Colonic mucosa (tissue), 4 donors: Measurements from ENCODE around the gene ELFN2. TPM values are rescaled to one million over a fixed set of nuclear protein-coding genes. Genes with fewer than 3 reads are reported as not detected.
"Not testable (repeated sequence)": the region's sequence is repeated elsewhere in the genome, so short reads cannot be mapped to it uniquely, and the experiment has no call there.

Experiments
- DNase-seq: peaks from one replicate; pipeline ENCODE4 v3.0.0-alpha.2; 2020
- H3K27ac ChIP-seq: fragments of 200-600 bp; one replicate; pipeline ENCODE4 v1.8.0; 2021
- H3K27me3 ChIP-seq: fragments of 200-600 bp; one replicate; pipeline ENCODE4 v1.8.0; 2021
- H3K36me3 ChIP-seq: fragments of 200-600 bp; one replicate; pipeline ENCODE4 v1.8.0; 2021
- H3K4me1 ChIP-seq: fragments of 200-600 bp; one replicate; pipeline ENCODE4 v1.8.0; 2021; ENCODE audit warnings: mild to moderate bottlenecking
- H3K4me3 ChIP-seq: fragments of 200-600 bp; one replicate; pipeline ENCODE4 v1.8.0; 2021
- H3K9ac ChIP-seq, 2 donors: one replicate each; pipeline ENCODE4 v1.7.0; 2013; ENCODE audit warnings: control low read depth in 2 of 2, low read depth in 2 of 2, low read length in 2 of 2
- H3K9me3 ChIP-seq: fragments of 200-600 bp; one replicate; pipeline ENCODE4 v1.8.0; 2021
- intact Hi-C: fragments of 100-400 bp; cut with DNase I; formaldehyde crosslinking; loops from one replicate; pipeline ENCODE4 v1.14.1; 2022
- total RNA-seq, 2 donors: library from RNA; stranded (reverse); fragmentation: NEBNext Ultra II Directional in 1 of 2; extraction: Animal tissue kit (Norgen Biotek cat#: 25700) in 1 of 2; gene quantifications; one replicate each; pipeline ENCODE4 v1.2.1, GENCODE V29; 2021
- TF ChIP-seq, protein P1 (sequence below): fragments of 200-600 bp; IDR thresholded peaks from one replicate; pipeline ENCODE4 v1.8.0; 2022; ENCODE audit warnings: antibody characterized with exemption, mild to moderate bottlenecking
- donor health status: healthy.
- donor health status: DM: no; HTN: no; CAD: no.
- donor health status: DM: no; HTN: no; CAD: no.

The ELFN2 gene
- total RNA-seq, 2 donors from 2014 or later, result 0.07 to 0.21 TPM

DNA sequence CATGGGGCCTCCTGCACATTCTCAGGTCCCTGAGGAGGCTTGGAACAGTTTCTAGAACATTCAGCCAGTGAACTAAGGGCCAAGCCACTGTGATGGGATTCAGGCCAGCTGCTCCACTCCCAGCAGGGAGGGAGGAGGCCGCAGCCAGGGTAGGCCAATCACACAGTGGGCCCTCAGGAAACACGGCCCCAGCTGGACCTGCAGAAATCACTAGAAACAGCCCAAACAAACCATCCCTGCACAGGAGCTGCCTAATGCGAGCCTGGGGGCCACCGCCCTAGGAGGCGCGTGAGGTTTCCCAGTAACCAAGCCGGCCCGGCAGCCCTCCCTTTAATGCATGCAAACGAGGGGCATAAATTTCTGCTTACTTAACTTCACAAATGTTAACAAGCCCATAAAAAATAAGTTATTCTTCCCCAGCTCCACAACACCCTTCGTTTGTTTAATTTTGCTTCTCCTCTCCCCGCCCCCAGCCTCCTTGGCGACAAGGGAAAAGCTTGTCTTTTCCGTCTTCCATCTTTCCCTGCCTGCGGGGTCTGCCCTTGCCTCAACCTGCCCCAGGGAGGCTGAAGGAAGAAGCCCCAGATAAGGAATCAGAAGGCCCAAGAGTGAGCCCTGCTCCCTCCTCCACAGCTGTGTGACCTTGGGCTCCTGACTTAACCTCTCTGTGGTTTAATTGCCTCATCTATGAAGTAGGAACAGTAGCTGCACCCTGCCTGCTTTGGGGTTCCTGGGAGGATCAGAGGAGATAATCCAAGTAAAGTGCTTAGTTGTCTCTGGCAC, 25.7 kb downstream of the ELFN2 start:
- H3K27ac ChIP-seq, result no peak overlapping the region
- no peak overlapping the region for H3K4me3 ChIP-seq
- no peaks in the 10 kb centered on the region for H3K9me3 ChIP-seq
- DNase-seq, result peak; percentile 24
- intact Hi-C loops, result no loop called here
- H3K4me1 ChIP-seq, result no peaks in the 10 kb centered on the region
- TF ChIP-seq, protein P1, sequence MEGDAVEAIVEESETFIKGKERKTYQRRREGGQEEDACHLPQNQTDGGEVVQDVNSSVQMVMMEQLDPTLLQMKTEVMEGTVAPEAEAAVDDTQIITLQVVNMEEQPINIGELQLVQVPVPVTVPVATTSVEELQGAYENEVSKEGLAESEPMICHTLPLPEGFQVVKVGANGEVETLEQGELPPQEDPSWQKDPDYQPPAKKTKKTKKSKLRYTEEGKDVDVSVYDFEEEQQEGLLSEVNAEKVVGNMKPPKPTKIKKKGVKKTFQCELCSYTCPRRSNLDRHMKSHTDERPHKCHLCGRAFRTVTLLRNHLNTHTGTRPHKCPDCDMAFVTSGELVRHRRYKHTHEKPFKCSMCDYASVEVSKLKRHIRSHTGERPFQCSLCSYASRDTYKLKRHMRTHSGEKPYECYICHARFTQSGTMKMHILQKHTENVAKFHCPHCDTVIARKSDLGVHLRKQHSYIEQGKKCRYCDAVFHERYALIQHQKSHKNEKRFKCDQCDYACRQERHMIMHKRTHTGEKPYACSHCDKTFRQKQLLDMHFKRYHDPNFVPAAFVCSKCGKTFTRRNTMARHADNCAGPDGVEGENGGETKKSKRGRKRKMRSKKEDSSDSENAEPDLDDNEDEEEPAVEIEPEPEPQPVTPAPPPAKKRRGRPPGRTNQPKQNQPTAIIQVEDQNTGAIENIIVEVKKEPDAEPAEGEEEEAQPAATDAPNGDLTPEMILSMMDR, result no peak
- H3K36me3 ChIP-seq, result no peaks in the 10 kb centered on the region
- no peak overlapping the region for H3K9ac ChIP-seq
- no peaks in the 10 kb centered on the region for H3K27me3 ChIP-seq

DNA sequence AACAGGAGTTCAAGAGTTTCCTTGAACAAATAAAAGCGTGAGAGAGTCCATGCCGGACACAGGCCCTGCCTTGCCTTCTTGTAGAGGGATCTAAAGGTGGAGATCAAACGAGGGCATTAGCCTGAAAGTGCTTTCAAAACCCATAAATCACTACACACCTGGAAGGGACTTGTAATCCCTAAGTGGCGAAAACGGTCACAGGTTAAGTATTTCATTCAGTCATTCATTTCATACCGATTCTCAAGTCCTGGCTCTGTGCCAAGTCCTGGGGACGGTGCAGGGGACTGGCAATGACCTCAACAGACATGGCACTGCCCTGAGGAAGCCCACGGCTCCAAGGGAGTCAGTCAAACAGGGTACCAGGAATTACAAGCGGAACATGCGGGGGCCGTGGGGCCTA, 26.6 kb downstream of the ELFN2 start:
- TF ChIP-seq, protein P1, result no peak
- H3K9ac ChIP-seq, result no peak overlapping the region
- DNase-seq, result no peak
- H3K27ac ChIP-seq, result no peak overlapping the region
- intact Hi-C loops, result no loop called here
- H3K9me3 ChIP-seq, result no peaks in the 10 kb centered on the region
- H3K27me3 ChIP-seq, result no peaks in the 10 kb centered on the region
- H3K4me1 ChIP-seq, result no peaks in the 10 kb centered on the region
- H3K36me3 ChIP-seq, result no peaks in the 10 kb centered on the region
- no peak overlapping the region for H3K4me3 ChIP-seq

DNA sequence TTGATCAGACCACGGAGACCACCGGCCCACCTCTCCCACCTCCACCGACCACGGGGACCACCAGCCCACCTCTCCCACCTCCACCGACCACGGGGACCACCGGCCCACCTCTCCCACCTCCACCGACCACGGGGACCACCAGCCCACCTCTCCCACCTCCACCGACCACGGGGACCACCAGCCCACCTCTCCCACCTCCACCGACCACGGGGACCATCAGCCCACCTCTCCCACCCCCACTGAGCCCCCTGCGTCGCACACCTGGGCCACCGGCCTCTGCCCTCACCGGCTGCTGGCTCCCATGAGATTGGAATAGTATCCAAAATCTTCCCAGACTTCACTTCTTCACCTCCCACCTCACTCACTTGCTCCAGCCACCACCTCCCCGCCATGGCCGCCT, 27.8 kb downstream of the ELFN2 start:
- H3K27ac ChIP-seq, H3K4me1 ChIP-seq, H3K4me3 ChIP-seq, H3K9ac ChIP-seq, H3K27me3 ChIP-seq, H3K9me3 ChIP-seq, H3K36me3 ChIP-seq, intact Hi-C loops, DNase-seq: not testable (repeated sequence)

DNA sequence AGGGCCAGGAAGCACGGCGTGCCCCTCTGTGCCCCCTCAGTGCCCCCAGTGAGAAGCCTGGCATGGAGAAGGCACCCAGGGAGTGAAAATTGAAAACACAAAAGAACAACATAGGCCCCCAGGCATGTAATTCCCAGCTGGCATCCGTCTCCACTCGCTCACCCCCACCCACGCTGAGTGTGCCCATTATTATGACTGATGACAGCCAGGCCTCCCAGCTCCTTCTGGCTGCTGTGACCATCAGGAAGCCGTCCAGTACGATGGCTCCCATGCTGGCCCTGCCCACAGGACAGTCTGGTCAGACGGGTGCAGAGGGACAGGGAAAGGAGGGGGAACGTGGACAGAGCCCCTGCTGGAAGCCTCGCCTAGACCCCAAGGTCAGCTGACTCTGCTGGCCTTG, 30.1 kb downstream of the ELFN2 start:
- Histone ChIP-seq H3K9ac (no peak overlapping the region), H3K27me3 (no peaks in the 10 kb centered on the region), H3K4me1 (no peaks in the 10 kb centered on the region), H3K9me3 (no peaks in the 10 kb centered on the region), H3K36me3 (no peaks in the 10 kb centered on the region), H3K4me3 (no peak overlapping the region), H3K27ac (no peak overlapping the region)
- intact Hi-C loops, result no loop called here
- TF ChIP-seq, protein P1, result no peak
- no peak for DNase-seq

DNA sequence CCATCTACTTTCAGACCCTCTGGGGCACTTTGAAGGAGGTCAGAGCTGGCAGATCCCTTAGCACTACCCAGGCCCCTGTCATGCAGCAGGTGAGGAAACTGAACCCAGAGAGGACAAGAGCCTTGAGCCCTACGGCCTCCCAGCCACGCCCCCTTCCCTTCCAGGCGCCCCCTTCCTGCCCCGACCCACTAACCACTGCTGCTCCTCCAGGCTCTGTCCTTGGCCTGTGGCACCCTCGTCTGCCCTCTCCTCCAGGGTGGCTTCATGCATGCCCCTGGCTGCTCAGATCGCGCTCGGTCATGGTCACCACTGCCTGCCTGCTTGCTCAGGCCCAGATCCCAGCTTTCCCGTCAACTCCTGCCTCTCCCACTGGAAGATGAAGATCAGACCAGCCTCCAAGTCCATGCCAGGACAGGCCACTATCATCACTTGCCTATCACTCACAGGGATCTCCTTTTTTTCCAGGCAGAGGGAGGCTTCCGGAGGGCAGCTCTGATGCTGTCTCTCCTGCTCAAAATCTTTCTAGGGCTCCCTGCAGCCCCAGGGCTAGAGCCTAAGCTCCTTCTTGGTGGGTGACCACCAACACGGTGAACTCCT, 30.7 kb downstream of the ELFN2 start:
- no peaks in the 10 kb centered on the region for H3K36me3 ChIP-seq
- intact Hi-C loops, result no loop called here
- no peak for DNase-seq
- H3K27me3 ChIP-seq, result no peaks in the 10 kb centered on the region
- TF ChIP-seq, protein P1, result no peak
- H3K9ac ChIP-seq, result no peak overlapping the region
- H3K4me3 ChIP-seq, result no peak overlapping the region
- no peaks in the 10 kb centered on the region for H3K9me3 ChIP-seq
- no peaks in the 10 kb centered on the region for H3K4me1 ChIP-seq
- no peak overlapping the region for H3K27ac ChIP-seq

DNA sequence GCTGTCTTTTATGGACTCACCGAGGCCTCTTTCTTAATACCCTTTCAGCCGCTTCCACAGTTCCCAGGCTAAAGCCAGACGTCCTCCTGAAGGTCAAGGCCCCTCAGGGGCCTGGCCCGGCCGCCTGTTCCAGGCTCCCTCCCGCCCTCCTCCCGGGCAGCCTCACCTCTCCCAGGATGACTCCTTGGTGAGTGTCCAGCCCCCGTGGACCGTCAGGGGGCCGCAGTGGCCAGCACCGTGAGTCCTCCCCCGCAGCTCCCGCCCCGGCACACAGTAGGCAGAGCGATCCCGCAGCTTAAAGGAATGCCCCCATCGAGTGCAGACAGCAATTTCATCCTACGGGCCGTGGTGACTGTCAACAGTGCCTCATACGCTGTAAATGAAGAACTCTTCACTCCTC, 32.9 kb downstream of the ELFN2 start:
- no peaks in the 10 kb centered on the region for H3K36me3 ChIP-seq
- TF ChIP-seq, protein P1, result no peak
- no peak for DNase-seq
- H3K4me3 ChIP-seq, result no peak overlapping the region
- no peak overlapping the region for H3K27ac ChIP-seq
- no peaks in the 10 kb centered on the region for H3K27me3 ChIP-seq
- no peaks in the 10 kb centered on the region for H3K9me3 ChIP-seq
- H3K4me1 ChIP-seq, result no peaks in the 10 kb centered on the region
- no peak overlapping the region for H3K9ac ChIP-seq
- intact Hi-C loops, result no loop called here
